SJCRH30 (cell line): ENCODE data around the gene IFNL2. TPM values are rescaled to one million over a fixed set of nuclear protein-coding genes. Genes with fewer than 3 reads are reported as not detected.

Experiments
- DNase-seq, 2 experiments: peaks; one replicate each; pipeline ENCODE4 v3.0.0-alpha.2; 2015 to 2020
- H3K27ac ChIP-seq: fragments of 250-450 bp; sonication (Bioruptor Pico); 2 replicates; pipeline ENCODE4 v1.5.1; 2020; ENCODE audit warnings: mild to moderate bottlenecking, moderate library complexity
- H3K27me3 ChIP-seq: fragments of 250-450 bp; sonication (Bioruptor Pico); 2 replicates; pipeline ENCODE4 v1.5.1; 2020; ENCODE audit warnings: mild to moderate bottlenecking, moderate library complexity
- H3K36me3 ChIP-seq: fragments of 250-450 bp; sonication (Bioruptor Pico); 2 replicates; pipeline ENCODE4 v1.5.1; 2020; ENCODE audit warnings: mild to moderate bottlenecking, moderate library complexity
- H3K4me1 ChIP-seq: fragments of 250-450 bp; sonication (Bioruptor Pico); 2 replicates; pipeline ENCODE4 v1.5.1; 2020; ENCODE audit warnings: mild to moderate bottlenecking, moderate library complexity
- H3K4me3 ChIP-seq: fragments of 250-450 bp; sonication (Bioruptor Pico); 2 replicates; pipeline ENCODE4 v1.5.1; 2020; ENCODE audit warnings: mild to moderate bottlenecking, moderate library complexity
- H3K9me3 ChIP-seq: fragments of 250-450 bp; sonication (Bioruptor Pico); replicated peaks from 2 replicates; pipeline ENCODE4 v1.5.1; 2020; ENCODE audit warnings: mild to moderate bottlenecking, moderate library complexity
- total RNA-seq: library from RNA; depleted of rRNA; stranded (reverse); fragments of >200 nt; shearing (Covaris generic); gene quantifications from 2 replicates; pipeline ENCODE4 v1.2.3, GENCODE V29; 2014

The IFNL2 gene
- total RNA-seq, 1 experiment from 2014 or later, result not detected

GRCh38 chr19:39246951-39247669 is 21.1 kb upstream of the IFNL2 start:
- Histone ChIP-seq H3K36me3 (no peaks in the 10 kb centered on the region), H3K27ac (no peak overlapping the region), H3K27me3 (no peaks in the 10 kb centered on the region; the same call in 1 of the 2 replicates), H3K4me1 (no peaks in the 10 kb centered on the region), H3K4me3 (no peak overlapping the region), H3K9me3 (no peaks in the 10 kb centered on the region; the same call in 1 of the 2 replicates)
- DNase-seq, result no peak

- no peak for DNase-seq
- H3K27me3 ChIP-seq, result no peaks in the 10 kb centered on the region; the same call in 1 of the 2 replicates
- H3K36me3 ChIP-seq, result no peaks in the 10 kb centered on the region
- H3K9me3 ChIP-seq, result no peaks in the 10 kb centered on the region; the same call in 1 of the 2 replicates
- H3K27ac ChIP-seq, result no peak overlapping the region
- H3K4me1 ChIP-seq, result no peaks in the 10 kb centered on the region
- H3K4me3 ChIP-seq, result no peak overlapping the region
These were observed 20.2 kb upstream of the IFNL2 start for GRCh38 chr19:39247701-39248664.

- H3K36me3 ChIP-seq, result no peaks in the 10 kb centered on the region
- no peak within 1 kb of the TSS for H3K27ac ChIP-seq
- no peaks in the 10 kb centered on the region; the same call in 1 of the 2 replicates for H3K27me3 ChIP-seq
- DNase-seq, result no peak
- H3K4me1 ChIP-seq, result no peaks in the 10 kb centered on the region
- H3K4me3 ChIP-seq, result no peak within 1 kb of the TSS
- H3K9me3 ChIP-seq, result no peaks in the 10 kb centered on the region; the same call in 1 of the 2 replicates
These were observed 19.4 kb upstream of the IFNL2 start, which contains the start of gene IFNL4 for GRCh38 chr19:39248806-39249205. Gene IFNL4, minus strand, starts transcription at chr19:39248856.

- Histone ChIP-seq H3K4me1 (no peaks in the 10 kb centered on the region), H3K27me3 (peaks cover 7% of the 10 kb centered on the region; the same call in 1 of the 2 replicates), H3K4me3 (no peak overlapping the region), H3K36me3 (no peaks in the 10 kb centered on the region), H3K27ac (no peak overlapping the region), H3K9me3 (no peaks in the 10 kb centered on the region; the same call in 1 of the 2 replicates)
- DNase-seq, result no peak
These were observed 17.1 kb upstream of the IFNL2 start for GRCh38 chr19:39251081-39251480.

- Histone ChIP-seq H3K27me3 (peaks cover 8% of the 10 kb centered on the region; the same call in 1 of the 2 replicates), H3K4me3 (no peak overlapping the region), H3K4me1 (no peaks in the 10 kb centered on the region), H3K27ac (no peak overlapping the region), H3K9me3 (no peaks in the 10 kb centered on the region; the same call in 1 of the 2 replicates), H3K36me3 (no peaks in the 10 kb centered on the region)
- no peak for DNase-seq
These were observed 16.4 kb upstream of the IFNL2 start for GRCh38 chr19:39251846-39252245.

- H3K27me3 ChIP-seq, result peaks cover 8% of the 10 kb centered on the region; the same call in 1 of the 2 replicates
These were observed 15.7 kb upstream of the IFNL2 start for GRCh38 chr19:39252458-39252857.

GRCh38 chr19:39253374-39254149 is 14.6 kb upstream of the IFNL2 start:
- no peaks in the 10 kb centered on the region; the same call in 1 of the 2 replicates for H3K9me3 ChIP-seq

More at GRCh38 chr19:39252458-39252857, 15.7 kb upstream of the IFNL2 start:
- H3K4me1 ChIP-seq, result no peaks in the 10 kb centered on the region
- no peak overlapping the region for H3K27ac ChIP-seq
- DNase-seq, result no peak
- H3K36me3 ChIP-seq, result no peaks in the 10 kb centered on the region
- H3K4me3 ChIP-seq, result no peak overlapping the region
- H3K9me3 ChIP-seq, result no peaks in the 10 kb centered on the region; the same call in 1 of the 2 replicates

GRCh38 chr19:39254531-39255345 is 13.5 kb upstream of the IFNL2 start:
- no peaks in the 10 kb centered on the region; the same call in 1 of the 2 replicates for H3K9me3 ChIP-seq
- no peaks in the 10 kb centered on the region for H3K36me3 ChIP-seq
- no peak for DNase-seq
- no peaks in the 10 kb centered on the region for H3K4me1 ChIP-seq
- peaks cover 11% of the 10 kb centered on the region; the same call in 1 of the 2 replicates for H3K27me3 ChIP-seq
- no peak overlapping the region for H3K27ac ChIP-seq
- H3K4me3 ChIP-seq, result no peak overlapping the region

More at GRCh38 chr19:39253374-39254149, 14.6 kb upstream of the IFNL2 start:
- DNase-seq, result no peak
- no peak overlapping the region for H3K27ac ChIP-seq
- H3K4me3 ChIP-seq, result no peak overlapping the region
- no peaks in the 10 kb centered on the region for H3K4me1 ChIP-seq
- H3K36me3 ChIP-seq, result no peaks in the 10 kb centered on the region
- peaks cover 11% of the 10 kb centered on the region; the same call in 1 of the 2 replicates for H3K27me3 ChIP-seq

GRCh38 chr19:39257227-39257626 is 11.0 kb upstream of the IFNL2 start:
- H3K27ac ChIP-seq, result no peak overlapping the region
- H3K9me3 ChIP-seq, result no peaks in the 10 kb centered on the region
- H3K4me1 ChIP-seq, result no peaks in the 10 kb centered on the region
- H3K4me3 ChIP-seq, result no peak overlapping the region
- H3K36me3 ChIP-seq, result no peaks in the 10 kb centered on the region
- peaks cover 11% of the 10 kb centered on the region; the same call in 1 of the 2 replicates for H3K27me3 ChIP-seq
- DNase-seq, result no peak

- H3K27ac ChIP-seq, result no peak overlapping the region
- H3K4me3 ChIP-seq, result no peak overlapping the region
- no peaks in the 10 kb centered on the region for H3K9me3 ChIP-seq
- no peak for DNase-seq
- H3K4me1 ChIP-seq, result no peaks in the 10 kb centered on the region
- H3K36me3 ChIP-seq, result no peaks in the 10 kb centered on the region
- H3K27me3 ChIP-seq, result 0 out of 2 replicates have a peak, but pooled peaks cover 2% of the 10 kb centered on the region
These were observed 6.5 kb upstream of the IFNL2 start for GRCh38 chr19:39261704-39262103.

- Histone ChIP-seq H3K4me3 (no peak overlapping the region), H3K27me3 (0 out of 2 replicates have a peak, but pooled peaks cover 2% of the 10 kb centered on the region), H3K36me3 (no peaks in the 10 kb centered on the region), H3K9me3 (no peaks in the 10 kb centered on the region), H3K4me1 (no peaks in the 10 kb centered on the region), H3K27ac (no peak overlapping the region)
- DNase-seq, result no peak
These were observed 5.7 kb upstream of the IFNL2 start for GRCh38 chr19:39262496-39262895.

- Histone ChIP-seq H3K27ac (no peak overlapping the region), H3K4me1 (no peaks in the 10 kb centered on the region), H3K9me3 (no peaks in the 10 kb centered on the region), H3K36me3 (no peaks in the 10 kb centered on the region), H3K4me3 (no peak overlapping the region), H3K27me3 (no peaks in the 10 kb centered on the region)
- DNase-seq, result no peak
These were observed 4.3 kb upstream of the IFNL2 start for GRCh38 chr19:39263912-39264305.
